ENCODE data around the gene ADGRB3. TPM values are rescaled to one million over a fixed set of nuclear protein-coding genes. Genes with fewer than 3 reads are reported as not detected.
"Not testable (repeated sequence)": the region's sequence is repeated elsewhere in the genome, so short reads cannot be mapped to it uniquely, and the experiment has no call there.

Gene ADGRB3
- total RNA-seq, 1 donor from 2014 or later = 6.7 TPM

GRCh38 chr6:68740828-68741500 is 105.9 kb downstream of the ADGRB3 start:
- no peak for DNase-seq (ENCODE audit: low spot score)

- no peak for DNase-seq (ENCODE audit: low spot score)
These were observed 106.7 kb downstream of the ADGRB3 start for GRCh38 chr6:68741501-68742386.

- no peak for DNase-seq (ENCODE audit: low spot score)
These were observed 108.0 kb downstream of the ADGRB3 start for GRCh38 chr6:68743099-68743498.

- not testable (repeated sequence) for DNase-seq (ENCODE audit: low spot score)
These were observed 109.3 kb downstream of the ADGRB3 start for GRCh38 chr6:68744376-68744775.

GRCh38 chr6:68746376-68746775 is 111.3 kb downstream of the ADGRB3 start:
- no peak for DNase-seq (ENCODE audit: low spot score)

GRCh38 chr6:68747110-68747790 is 112.2 kb downstream of the ADGRB3 start:
- DNase-seq (ENCODE audit: low spot score) = no peak

- not testable (repeated sequence) for DNase-seq (ENCODE audit: low spot score)
These were observed 112.8 kb downstream of the ADGRB3 start for GRCh38 chr6:68747832-68748231.

GRCh38 chr6:68754681-68755213 is 119.7 kb downstream of the ADGRB3 start:
- DNase-seq (ENCODE audit: low spot score) = no peak

GRCh38 chr6:68756454-68757375 is 121.6 kb downstream of the ADGRB3 start:
- no peak for DNase-seq (ENCODE audit: low spot score)

- no peak for DNase-seq (ENCODE audit: low spot score)
These were observed 122.7 kb downstream of the ADGRB3 start for GRCh38 chr6:68757821-68758220.

GRCh38 chr6:68758559-68758958 is 123.5 kb downstream of the ADGRB3 start:
- no peak for DNase-seq (ENCODE audit: low spot score)

GRCh38 chr6:68760485-68760884 is 125.4 kb downstream of the ADGRB3 start:
- no peak for DNase-seq (ENCODE audit: low spot score)

- no peak for DNase-seq (ENCODE audit: low spot score)
These were observed 126.0 kb downstream of the ADGRB3 start for GRCh38 chr6:68760941-68761676.

- no peak for DNase-seq (ENCODE audit: low spot score)
These were observed 126.9 kb downstream of the ADGRB3 start for GRCh38 chr6:68761985-68762384.

GRCh38 chr6:68771426-68771825 is 136.3 kb downstream of the ADGRB3 start:
- no peak for DNase-seq (ENCODE audit: low spot score)

- no peak for DNase-seq (ENCODE audit: low spot score)
These were observed 139.8 kb downstream of the ADGRB3 start for GRCh38 chr6:68774843-68775242.

GRCh38 chr6:68776354-68776753 is 141.3 kb downstream of the ADGRB3 start:
- no peak for DNase-seq (ENCODE audit: low spot score)

GRCh38 chr6:68777956-68778355 is 142.9 kb downstream of the ADGRB3 start:
- DNase-seq (ENCODE audit: low spot score) = no peak

- DNase-seq (ENCODE audit: low spot score) = no peak
These were observed 143.4 kb downstream of the ADGRB3 start for GRCh38 chr6:68778356-68779020.

GRCh38 chr6:68779366-68779765 is 144.3 kb downstream of the ADGRB3 start:
- no peak for DNase-seq (ENCODE audit: low spot score)

Measured in ureter (tissue), 1 donor.